Nephron (organoid): ENCODE data around the gene PHF21A.

Source experiments
- H3K27ac Mint-ChIP-seq, 3 experiments: 2 replicates each; pipeline ENCODE4 v1.8.0; 2020; ENCODE audit warnings: mixed read lengths in 3 of 3, mild to moderate bottlenecking in 2 of 3, moderate library complexity in 1 of 3
- H3K27me3 Mint-ChIP-seq: 2 replicates; pipeline ENCODE4 v1.8.0; 2021; ENCODE audit warnings: low read depth, mild to moderate bottlenecking, moderate library complexity, mixed read lengths
- H3K36me3 Mint-ChIP-seq: 2 replicates; pipeline ENCODE4 v1.8.0; 2020; ENCODE audit warnings: low read depth, mixed read lengths
- H3K4me1 Mint-ChIP-seq: 2 replicates; pipeline ENCODE4 v1.8.0; 2020; ENCODE audit warnings: mixed read lengths
- H3K4me3 Mint-ChIP-seq, 3 experiments: 2 replicates each; pipeline ENCODE4 v1.8.0; 2020; ENCODE audit warnings: mild to moderate bottlenecking in 3 of 3, mixed read lengths in 3 of 3, moderate library complexity in 2 of 3
- H3K9me3 Mint-ChIP-seq: 2 replicates; pipeline ENCODE4 v1.8.0; 2020; ENCODE audit warnings: mixed read lengths
- CTCF ChIP-seq, 3 experiments: fragments of 200-600 bp; sonication (generic); IDR thresholded peaks; one replicate each; pipeline ENCODE4 v1.5.0; 2021; ENCODE audit warnings: antibody characterized with exemption in 3 of 3; ENCODE audit not compliant: unreplicated experiment in 3 of 3

The PHF21A gene

GRCh38 chr11:46114378-46114777, 6.9 kb downstream of the PHF21A start:
- peak overlapping the region; percentile 1 to 45 (median 42) for H3K27ac Mint-ChIP-seq
- H3K27me3 Mint-ChIP-seq = no peaks in the 10 kb centered on the region
- no peaks in the 10 kb centered on the region for H3K9me3 Mint-ChIP-seq
- no peak for TF ChIP-seq CTCF (IDR thresholded peaks at IDR 0.05; ENCODE audit: unreplicated experiment in 3 of 3)
- no peak overlapping the region for H3K4me3 Mint-ChIP-seq
- H3K4me1 Mint-ChIP-seq = peaks cover 59% of the 10 kb centered on the region
- H3K36me3 Mint-ChIP-seq = no peaks in the 10 kb centered on the region

GRCh38 chr11:46112961-46113607, 8.2 kb downstream of the PHF21A start:
- TF ChIP-seq CTCF (IDR thresholded peaks at IDR 0.05; ENCODE audit: unreplicated experiment in 3 of 3) = no peak
- Mint-ChIP-seq H3K4me1 (peaks cover 47% of the 10 kb centered on the region), H3K27ac (peak overlapping the region; percentile 25 to 80 (median 70)), H3K9me3 (no peaks in the 10 kb centered on the region), H3K4me3 (peak overlapping the region in 2 of 3 experiments; percentile 23 to 62), H3K27me3 (no peaks in the 10 kb centered on the region), H3K36me3 (no peaks in the 10 kb centered on the region)

GRCh38 chr11:46108751-46109150, 12.5 kb downstream of the PHF21A start:
- Mint-ChIP-seq H3K36me3 (no peaks in the 10 kb centered on the region), H3K4me1 (peaks cover 45% of the 10 kb centered on the region)

GRCh38 chr11:46107780-46108179, 13.5 kb downstream of the PHF21A start:
- no peak overlapping the region for H3K4me3 Mint-ChIP-seq
- H3K27me3 Mint-ChIP-seq = no peaks in the 10 kb centered on the region
- peaks cover 44% of the 10 kb centered on the region for H3K4me1 Mint-ChIP-seq
- no peaks in the 10 kb centered on the region for H3K9me3 Mint-ChIP-seq
- no peak overlapping the region for H3K27ac Mint-ChIP-seq
- no peaks in the 10 kb centered on the region for H3K36me3 Mint-ChIP-seq
- TF ChIP-seq CTCF (IDR thresholded peaks at IDR 0.05; ENCODE audit: unreplicated experiment in 3 of 3) = no peak

More at GRCh38 chr11:46108751-46109150, 12.5 kb downstream of the PHF21A start:
- Mint-ChIP-seq H3K27ac (no peak overlapping the region), H3K27me3 (no peaks in the 10 kb centered on the region), H3K4me3 (no peak overlapping the region), H3K9me3 (no peaks in the 10 kb centered on the region)
- no peak for TF ChIP-seq CTCF (IDR thresholded peaks at IDR 0.05; ENCODE audit: unreplicated experiment in 3 of 3)

- no peak for TF ChIP-seq CTCF (IDR thresholded peaks at IDR 0.05; ENCODE audit: unreplicated experiment in 3 of 3)
- no peaks in the 10 kb centered on the region for H3K9me3 Mint-ChIP-seq
Observed at GRCh38 chr11:46107408-46107718, 13.9 kb downstream of the PHF21A start.

More at GRCh38 chr11:46107408-46107718, 13.9 kb downstream of the PHF21A start:
- peaks cover 44% of the 10 kb centered on the region for H3K4me1 Mint-ChIP-seq
- no peaks in the 10 kb centered on the region for H3K36me3 Mint-ChIP-seq
- no peak overlapping the region for H3K4me3 Mint-ChIP-seq
- H3K27me3 Mint-ChIP-seq = no peaks in the 10 kb centered on the region
- peak overlapping the region in 2 of 3 experiments; percentile 33 to 37 for H3K27ac Mint-ChIP-seq
